Gastroesophageal sphincter (tissue), 3 donors: Measurements from ENCODE around the gene PCDHGA9.

ENCODE experiments used
- CTCF ChIP-seq, 4 experiments: fragments of 200-600 bp in 2 of 4; fragments of 450-650 bp in 2 of 4; sonication (generic) in 1 of 4; IDR thresholded peaks; one replicate each; pipeline ENCODE4 v1.5.1; 2017 to 2019; ENCODE audit warnings: antibody characterized with exemption in 4 of 4, mild to moderate bottlenecking in 2 of 4, moderate library complexity in 2 of 4
- POLR2A ChIP-seq, 2 donors: fragments of 450-650 bp; IDR thresholded peaks; one replicate each; pipeline ENCODE4 v1.6.1; 2017; ENCODE audit warnings: antibody characterized with exemption in 2 of 2, mild to moderate bottlenecking in 2 of 2, moderate library complexity in 1 of 2

- TF ChIP-seq CTCF (IDR thresholded peaks at IDR 0.05) (peak in 3 of 4 experiments; percentile 19 to 36 (median 27)), POLR2A (IDR thresholded peaks at IDR 0.05) (no peak)
Observed at GRCh38 chr5:141420855-141421488, 18.4 kb downstream of the PCDHGA9 start, which contains the start of gene PCDHGA11.
